Measurements from ENCODE around the gene RPL22.

- TF ChIP-seq CTCF (IDR thresholded peaks at IDR 0.05; ENCODE audit: low read length) (no peak), EZH2 (optimal IDR thresholded peaks at IDR 0.05; ENCODE audit: low read depth, low read length) (no peak)
These were observed 37.7 kb upstream of the RPL22 start for GRCh38 chr1:6237093-6237492.

Data from MM.1S (cell line).